GM19023 (cell line): ENCODE results near the gene NUP93.
A peak's percentile ranks its signal among the peaks of the same experiment; 100 is the strongest.

Source experiments
- ATAC-seq: cut with Tn5 transposase; IDR thresholded peaks from one replicate; pipeline ENCODE4 v1.9.1; 2021; ENCODE audit warnings: mild to moderate bottlenecking, moderate library complexity; ENCODE audit not compliant: unreplicated experiment

NUP93 gene

DNA sequence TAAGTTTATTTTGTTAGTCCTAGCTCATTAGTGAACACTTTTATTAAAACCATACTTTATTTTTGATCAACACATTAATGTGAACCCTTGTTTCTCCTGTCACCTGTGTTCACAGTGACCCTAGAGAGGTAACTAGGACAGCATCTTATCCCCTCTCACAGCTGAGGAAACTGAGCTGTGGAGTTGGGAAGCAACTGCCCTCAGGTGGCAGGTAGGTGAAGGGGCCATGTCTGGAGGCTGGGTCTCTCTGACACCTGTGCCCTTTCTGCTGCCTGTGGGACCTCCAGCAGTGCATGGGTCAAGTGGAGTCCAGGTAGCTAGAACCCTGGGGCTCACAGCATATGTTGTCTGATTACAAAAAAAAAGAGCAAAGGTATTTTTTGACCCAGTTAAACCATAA, 112.2 kb downstream of the NUP93 start:
- no peak for ATAC-seq

DNA sequence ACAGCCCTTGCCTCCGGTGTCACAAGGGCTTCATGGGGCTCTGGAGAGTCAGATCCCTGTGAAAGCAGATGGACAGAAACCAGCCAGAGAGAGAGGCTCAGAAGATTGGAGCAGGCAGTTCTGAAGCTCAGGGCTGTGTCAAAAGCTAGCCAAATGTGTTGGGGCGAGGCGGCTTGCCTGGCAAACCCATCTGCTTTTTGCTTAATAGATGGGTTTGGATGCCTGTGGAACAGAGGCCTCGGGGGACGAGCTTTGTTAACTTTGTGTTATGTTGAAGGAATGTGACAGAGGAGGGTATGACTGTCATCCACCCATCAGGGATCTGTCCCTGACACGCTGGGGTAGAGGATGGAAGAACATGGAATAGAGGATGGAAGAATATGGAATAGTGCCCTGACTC, 114.1 kb downstream of the NUP93 start:
- no peak for ATAC-seq

DNA sequence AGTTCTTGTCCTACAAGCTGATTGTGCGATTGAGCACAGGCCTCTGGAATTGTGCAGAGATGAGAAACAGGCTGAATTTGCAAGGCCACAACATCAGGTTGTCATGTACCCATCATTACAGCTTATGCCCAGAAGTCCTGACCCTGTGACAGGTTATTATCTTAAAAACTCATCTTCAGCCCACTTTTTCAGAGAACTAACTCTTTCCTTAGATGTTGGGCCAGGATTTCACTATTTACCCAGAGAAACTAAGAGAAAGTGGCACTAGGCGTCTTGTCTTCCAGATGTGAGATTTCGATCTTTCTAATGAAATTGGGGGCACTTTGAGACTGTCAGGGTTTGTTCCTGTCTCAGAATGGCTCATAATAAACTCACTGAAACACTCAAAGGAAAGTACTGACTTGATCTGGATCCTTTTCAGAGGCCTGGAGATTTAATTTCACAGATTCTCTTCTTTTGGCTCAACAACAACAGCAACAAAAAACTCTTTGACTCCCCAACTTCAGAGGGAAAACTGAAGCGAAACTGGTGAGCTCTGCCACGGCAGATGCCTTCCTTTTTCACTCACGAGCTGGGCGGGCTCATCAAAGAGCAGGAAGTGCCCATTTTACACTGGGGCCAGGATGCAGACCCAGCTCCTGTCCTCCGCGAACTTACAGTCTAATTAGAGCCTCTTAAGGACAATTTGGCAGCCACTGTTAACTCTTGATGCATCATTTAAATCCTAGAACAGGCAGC, 117.4 kb downstream of the NUP93 start:
- no peak for ATAC-seq

DNA sequence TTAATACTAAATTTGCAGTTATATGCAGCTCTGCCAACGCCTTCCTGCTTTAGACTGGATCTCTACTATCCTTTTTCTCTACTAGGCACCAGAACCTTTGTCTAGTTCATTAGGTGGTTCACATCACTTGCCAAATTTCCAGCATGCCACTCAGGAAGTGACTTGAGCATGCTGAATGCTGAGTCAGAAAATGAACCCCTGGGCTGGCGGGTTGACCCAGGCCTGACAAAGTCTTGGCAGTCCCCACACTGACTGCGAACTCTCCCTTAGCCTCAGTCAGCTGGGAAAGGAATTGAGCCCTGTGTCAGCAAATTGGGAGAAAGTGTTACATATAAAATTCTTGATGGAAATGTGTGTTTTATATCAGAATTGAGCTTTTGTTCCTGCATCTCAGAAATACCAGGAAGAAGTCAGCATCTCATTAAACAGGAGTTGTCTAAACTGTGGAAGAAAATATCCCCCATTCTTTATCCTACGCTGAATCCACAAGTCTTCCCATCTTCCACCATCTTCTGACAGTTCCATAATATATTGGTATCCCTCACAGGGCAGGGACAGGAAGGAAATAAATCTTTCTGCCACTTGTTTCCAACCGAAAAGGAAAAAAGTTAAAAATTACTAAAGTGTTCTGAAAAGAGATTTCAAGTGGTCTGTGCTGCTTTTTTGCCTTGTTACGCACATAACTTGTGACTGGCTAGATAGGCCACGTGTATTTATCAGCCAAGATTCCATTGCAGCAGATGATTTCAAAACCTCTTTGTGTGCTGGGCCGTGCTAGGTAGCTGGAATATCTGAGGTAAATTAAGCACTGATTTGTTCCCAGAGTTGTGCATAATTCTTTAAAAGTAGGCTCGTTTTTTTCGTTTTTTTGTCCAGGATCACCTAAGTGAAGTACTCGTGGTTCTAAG, 118.4 kb downstream of the NUP93 start:
- no peak for ATAC-seq

DNA sequence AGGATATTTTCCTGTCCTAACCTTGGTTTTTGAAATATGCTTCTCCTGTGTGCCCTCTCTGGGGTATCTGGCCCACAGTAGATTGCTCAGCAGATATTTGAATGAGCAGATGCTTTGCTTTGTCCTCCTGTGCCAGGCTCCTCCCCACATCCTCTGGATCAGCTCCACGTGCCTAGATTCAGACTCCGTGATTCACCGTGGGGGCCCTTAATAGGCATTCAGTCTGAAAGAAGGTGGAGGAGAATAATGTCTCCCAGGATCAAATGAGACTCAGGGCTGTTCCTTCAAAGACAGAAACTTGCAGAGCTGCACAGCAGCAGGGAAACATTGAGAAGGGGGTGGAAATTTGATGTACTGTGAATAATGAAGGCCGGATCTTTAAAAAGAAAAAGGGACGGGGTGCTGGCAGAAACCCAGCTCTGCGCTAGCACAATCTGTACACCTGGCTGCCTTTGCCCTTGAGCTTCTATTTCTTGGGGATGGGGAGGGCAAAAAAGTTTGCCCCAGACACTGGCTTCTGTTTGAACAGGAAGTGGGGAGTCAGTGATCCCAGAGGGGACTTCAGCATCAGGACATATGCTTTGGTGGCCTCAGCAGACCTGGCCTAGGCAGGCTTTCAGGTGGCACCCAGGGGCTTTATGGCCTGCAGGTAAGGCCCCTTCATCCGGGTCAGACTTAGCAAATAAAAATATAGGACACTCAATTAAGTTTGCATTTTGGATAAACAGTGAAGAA, 119.2 kb downstream of the NUP93 start:
- ATAC-seq, result no peak

DNA sequence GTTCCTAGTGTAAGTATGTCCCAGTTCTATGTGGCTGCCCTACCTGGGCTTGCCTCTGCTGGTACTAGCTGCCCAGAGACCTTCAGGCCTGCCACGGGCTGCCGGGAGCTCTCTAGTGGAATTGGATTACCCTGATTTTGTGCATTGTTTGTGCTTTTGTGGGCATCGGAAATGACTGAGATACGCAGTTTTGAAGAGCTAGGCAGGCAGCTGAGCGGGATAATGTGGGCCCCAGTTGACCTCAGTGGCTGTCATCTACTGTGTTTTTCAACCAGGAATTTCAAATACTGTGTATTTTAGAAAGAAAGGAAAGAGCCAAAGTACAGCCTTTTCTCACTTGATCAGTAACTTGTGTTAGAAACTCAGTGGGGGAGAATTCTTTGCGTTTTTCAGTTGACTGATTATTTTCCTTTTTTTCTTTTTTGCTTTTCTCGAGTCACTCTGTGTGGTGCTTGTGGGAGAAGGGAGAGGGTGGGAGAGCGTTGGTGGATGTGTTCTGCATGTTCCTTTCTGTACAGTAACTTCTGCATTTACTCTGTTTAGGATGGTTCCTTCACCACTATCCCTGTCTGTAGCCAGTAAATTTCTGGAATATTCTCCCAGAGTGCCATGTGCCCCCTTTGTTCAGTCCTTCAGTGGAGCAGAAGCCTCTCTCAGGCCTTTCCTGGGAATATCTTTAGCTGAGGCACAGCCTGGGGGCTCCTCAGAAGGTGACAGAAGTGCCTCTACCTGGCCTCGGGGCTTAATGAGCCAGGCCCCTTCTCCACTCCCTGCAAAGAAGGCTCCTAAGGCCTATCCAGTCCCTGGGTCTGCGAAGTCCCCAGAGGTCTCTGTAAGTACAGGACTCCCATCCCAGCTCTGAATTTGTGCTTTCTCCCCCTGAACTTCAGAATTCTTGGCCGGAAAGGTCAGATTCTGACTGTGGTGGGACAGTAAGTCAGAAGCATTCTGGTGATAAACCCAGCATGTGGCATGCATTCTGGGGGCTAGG, 120.1 kb downstream of the NUP93 start:
- ATAC-seq, result no peak

DNA sequence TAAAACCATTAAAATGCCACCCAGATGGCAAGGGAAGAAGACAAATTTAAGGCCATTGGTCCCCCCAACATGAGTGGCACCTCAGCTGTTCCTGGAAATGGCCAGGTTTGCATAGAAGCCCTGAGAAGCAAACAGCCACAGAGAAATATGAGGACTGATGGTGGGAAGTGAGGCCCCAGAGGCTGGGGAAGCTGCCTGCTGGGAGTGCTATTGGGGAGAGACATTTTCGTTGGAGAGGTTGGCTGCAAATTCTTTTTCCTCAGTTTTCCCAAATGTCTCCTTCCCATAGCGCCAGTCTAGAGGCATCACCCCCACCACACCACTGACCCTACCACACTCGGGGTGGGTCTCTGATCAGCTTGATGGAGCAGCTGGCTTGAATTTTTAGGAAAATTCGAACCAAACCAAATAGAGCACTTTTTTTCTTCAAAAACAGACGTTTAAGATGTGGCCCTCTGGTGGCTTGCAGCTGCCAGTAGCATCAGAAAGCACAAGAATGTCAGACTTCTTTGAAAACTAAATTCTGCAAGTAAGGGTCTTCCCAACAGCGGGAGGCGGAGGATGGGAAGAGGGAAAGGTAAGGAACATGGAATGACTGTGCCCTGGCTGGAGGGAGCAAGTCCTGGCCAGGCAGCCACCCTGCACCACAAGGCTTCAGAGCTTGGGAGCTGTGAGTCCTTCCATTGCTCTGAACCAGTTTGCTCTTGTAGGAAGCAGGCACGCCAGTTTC, 121.9 kb downstream of the NUP93 start:
- no peak for ATAC-seq

DNA sequence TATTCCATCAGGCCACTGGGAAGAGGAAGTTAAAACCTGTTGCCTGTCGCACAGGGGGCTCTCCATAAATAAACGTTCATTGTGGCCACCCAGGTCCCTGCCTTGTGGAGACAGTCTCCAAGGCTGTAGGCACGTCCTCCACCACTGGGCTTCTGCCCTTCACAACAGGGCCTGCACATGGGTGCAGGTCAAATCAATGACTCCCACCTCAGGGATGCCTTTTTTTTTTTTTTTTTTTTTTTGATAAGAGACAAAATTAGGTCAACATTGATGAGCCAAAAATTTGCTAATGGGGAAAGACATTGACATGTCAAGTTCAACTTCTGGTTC, 122.4 kb downstream of the NUP93 start:
- ATAC-seq, result no peak

DNA sequence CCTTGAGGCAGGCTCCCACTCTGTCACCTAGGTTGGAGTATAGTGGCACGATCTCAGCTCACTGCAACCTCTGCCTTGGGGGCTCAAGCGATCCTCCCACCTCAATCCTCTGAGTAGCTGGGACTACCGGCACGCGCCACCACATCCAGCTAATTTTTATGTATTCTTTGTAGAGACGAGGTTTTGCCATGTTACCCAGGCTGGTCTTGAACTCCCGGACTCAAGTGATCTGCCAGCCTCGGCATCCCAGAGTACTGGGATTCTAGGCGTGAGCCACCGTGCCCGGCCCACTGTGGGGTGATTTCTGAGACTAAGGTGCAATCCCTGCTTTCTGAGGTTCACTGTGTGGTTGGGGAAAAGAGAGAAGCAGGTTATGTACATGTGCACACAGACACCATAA, 123.0 kb downstream of the NUP93 start:
- no peak for ATAC-seq

DNA sequence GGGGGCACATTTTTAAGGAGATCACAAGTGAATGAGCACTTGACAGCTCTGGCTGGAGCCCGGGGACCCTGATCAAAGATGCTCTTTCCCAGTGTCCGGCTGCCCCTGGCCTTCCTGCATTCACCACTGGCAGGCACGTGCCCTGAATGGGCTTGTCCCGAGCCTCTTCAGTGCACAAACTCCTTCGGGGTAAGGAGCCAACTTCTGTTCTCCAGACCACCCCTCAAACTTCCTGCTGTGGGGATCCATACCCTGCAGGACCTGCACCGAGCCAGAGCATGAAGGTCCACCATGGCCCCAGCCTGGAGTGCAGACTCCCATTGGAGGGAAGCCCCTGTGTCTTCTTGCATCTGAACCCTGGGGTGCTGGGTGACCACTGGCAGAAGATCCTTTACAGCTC, 125.3 kb downstream of the NUP93 start:
- no peak for ATAC-seq

DNA sequence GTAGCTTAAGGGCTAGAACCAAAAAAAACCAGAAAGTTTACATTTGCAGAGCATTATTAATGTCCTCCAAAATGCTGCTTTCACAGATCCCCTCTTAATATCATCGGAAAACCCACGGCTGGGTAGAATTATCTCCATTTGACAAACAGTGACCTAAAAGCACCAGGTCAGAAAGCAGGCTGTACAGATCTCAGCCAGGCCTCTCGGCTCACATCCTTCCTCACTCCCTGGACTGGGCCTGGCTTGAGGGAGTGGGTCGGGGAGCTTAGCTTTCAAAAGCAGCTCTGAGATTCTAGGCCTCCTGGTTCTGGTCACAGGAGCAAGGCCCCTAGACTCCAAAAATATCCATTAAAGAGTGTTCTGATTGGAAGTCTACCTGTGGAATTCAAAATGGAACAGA, 126.0 kb downstream of the NUP93 start:
- ATAC-seq, result no peak

DNA sequence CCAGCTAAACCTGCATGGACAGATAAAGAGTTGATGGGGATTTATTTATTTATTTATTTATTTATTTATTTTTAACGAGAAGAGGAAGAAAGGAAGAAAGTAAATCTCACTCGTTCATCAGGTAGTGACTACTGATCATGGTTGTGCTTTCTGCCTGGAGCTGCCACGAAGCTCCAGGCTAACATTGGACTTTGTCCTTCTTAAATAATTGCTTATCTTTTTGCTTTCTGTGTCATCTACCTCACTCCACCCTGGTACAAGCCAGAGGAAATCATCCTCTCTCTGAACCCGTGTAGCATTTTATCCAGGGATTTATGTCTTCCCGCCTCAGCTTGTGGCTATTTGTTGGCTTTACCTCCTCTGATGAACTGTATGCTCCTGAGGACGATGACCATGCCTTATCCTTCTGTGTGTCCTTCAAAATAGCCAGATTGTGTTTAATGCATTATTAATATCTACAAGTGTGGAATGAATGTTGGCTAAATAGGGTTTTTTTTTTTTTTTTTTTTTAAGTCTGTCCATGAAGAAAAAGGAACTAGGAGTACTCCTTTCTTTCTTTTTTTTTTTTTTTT, 127.0 kb downstream of the NUP93 start:
- ATAC-seq, result no peak

DNA sequence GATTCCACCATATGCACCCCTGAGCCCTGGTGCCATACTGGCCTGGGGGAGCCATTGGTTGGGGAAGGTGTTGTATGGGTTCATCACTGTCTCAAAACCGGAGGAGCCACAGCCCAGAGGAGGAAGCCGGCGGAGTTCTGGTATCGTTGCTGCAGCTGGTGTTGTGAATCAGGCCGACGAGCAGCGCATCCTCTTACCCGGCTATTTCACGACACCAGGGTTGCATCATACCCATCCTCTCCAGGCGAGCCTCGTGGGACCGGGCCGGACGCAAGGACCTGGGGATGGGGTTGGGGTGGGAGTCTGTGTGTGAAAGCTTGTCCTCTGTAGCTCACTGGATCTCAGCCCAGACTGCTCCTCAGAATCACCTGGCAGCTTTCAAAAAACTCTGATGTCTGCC, 128.4 kb downstream of the NUP93 start:
- ATAC-seq, result no peak

DNA sequence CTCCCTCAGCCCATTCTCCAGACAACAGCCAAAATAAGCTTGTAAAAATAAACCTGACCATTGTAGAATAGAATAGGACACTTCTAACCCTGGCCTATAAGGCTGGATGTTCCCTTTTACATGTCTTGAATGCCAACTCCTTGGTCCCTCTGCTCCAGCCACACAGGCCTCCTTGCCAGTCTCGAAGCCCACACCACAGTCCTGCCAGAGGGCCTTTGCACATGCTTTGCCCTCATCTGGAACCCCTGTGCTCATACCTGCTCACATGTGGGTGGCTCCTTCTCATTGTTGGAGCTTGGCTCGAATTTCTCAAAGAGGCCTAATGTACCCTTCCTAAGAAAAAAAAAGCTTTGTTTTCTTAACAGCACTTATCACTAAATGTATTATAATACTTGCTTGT, 129.7 kb downstream of the NUP93 start:
- ATAC-seq, result no peak

DNA sequence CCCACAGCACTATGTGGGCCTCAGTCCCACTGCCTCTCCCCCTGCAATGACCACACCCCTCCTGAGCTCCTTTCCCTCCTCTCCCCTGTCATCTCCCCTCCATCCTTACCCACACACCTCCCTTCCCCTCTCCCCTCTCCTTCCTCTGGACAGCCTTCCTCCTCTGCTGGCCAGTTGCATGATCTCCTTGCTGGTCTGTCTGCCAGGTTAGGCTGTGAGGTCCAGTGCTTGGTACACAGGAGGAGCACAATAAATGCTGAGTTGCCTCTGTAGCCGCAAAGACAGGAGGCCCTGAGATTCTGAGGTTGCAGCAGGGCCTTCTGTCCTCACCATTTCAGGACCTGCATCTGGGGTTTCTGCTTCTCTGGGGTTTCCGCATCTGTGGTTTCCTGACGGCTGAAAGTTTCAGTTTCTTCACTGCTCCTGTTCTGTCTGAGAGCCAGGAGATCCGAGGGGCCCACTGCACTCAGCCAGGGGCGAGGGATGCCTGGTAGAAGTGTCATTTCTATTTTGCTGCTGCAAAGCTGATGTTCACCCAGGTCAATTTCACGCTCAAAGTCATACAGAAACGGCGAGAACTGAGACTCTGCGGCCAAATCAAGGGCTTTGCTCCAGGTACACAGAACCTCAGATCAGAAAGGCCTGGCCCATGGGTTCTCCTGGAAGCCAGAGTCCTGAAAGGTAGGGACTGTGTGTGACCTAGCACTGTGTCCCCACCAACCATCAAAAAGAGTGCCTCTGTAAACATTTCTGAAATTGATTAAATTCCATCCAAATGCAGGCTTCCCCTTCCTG, 130.5 kb downstream of the NUP93 start:
- peak; percentile 65 for ATAC-seq

DNA sequence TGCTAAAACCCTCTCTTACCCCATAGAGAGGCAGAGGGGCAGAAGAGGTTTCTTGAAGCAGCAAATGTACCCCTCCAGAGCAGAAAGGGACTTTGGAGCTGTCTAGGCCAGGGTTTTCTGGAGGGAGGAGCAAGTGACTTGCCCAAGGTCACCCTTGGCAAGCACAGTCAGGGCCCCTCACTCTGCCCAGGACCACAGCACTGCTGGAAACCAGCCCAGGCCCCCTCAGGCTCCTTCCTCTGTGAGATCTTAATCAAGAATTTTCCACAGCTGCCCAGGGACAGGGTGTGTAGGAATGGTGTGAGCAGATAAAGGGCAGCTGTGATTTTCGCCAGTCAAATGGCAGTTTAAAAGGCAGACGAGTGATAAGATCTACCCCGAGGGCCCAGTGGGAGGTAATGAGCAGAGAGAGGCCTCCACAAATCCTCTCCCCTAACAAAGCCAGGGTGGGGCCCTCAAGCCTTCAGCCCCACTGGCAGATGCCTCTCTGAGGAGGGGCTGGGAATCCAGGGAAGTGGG, 131.2 kb downstream of the NUP93 start:
- no peak for ATAC-seq

DNA sequence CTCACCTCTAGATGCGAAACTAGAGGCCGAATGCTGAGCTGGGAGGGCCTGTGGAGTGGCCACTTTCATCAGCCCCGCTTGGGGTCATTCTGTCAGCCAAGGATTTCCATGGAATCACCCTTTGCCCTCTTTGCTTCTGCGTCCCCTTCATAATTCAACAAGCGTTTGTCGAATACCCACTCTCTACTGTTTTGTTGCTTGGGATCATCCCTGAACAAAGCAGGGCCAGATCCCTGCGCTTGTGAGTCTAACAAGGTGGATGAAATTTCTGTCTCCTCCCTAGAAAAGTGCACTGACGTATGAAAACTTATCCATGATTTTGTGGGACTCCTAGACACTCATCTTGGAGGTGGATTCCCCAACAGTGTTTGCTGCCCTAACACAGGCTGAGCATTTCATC, 131.8 kb downstream of the NUP93 start:
- no peak for ATAC-seq

DNA sequence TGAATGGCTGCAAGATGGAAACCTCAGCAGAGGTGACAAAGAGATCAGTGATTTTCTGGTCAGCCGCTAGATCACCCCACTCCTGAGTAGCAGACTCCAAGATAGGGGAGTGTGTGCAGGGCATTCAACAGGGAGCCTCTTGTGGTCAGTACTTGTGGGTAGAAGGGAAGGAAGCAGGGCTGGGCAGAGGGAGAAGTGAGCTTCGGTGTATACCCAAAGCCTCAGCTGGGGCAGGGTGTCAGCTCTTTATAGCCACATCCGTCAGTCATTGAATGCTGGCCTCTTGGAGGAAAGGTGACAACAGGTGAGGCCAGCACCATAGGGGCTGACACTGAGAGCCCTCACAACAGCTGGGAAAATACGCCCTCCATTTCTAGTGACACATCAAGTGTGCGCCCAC, 132.8 kb downstream of the NUP93 start:
- no peak for ATAC-seq

DNA sequence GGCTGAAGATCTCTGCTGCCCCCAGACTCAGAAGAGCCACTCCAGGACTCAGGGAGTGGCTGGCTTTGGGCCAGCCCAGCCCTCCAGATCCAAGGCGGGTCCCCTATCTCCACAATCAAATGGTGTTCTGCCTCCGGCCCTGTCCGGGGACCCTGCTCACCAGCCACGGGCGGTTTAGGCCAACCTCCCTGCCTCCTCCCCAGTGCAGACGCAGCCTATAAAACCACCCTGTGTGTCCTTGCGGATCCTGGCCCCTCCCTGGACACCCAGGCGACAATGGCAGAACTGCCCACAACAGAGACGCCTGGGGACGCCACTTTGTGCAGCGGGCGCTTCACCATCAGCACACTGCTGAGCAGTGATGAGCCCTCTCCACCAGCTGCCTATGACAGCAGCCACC, 135.0 kb downstream of the NUP93 start, which contains the start of gene SLC12A3:
TSS of gene SLC12A3 (plus strand) at position 248 of the 400 bp plus-strand sequence. CDS start at position 277, 29 bp downstream.
- no peak for ATAC-seq
